Spleen (tissue), 7 donors: ENCODE measurements around the gene OR5C1.

Experiments used
- CTCF ChIP-seq, 11 experiments: fragments of 200-600 bp in 7 of 11; fragments of 450-650 bp in 4 of 11; sonication (generic) in 4 of 11; IDR thresholded peaks in 8 of 11; conservative IDR thresholded peaks in 3 of 11; 1 replicate in 7 of 11; 2 replicates in 4 of 11; pipeline versions ENCODE4 v1.4.0 to v1.8.0; 2016 to 2021; ENCODE audit warnings: antibody characterized with exemption in 11 of 11, inconsistent platforms in 4 of 11, mild to moderate bottlenecking in 1 of 11
- POLR2A ChIP-seq, 3 donors: fragments of 450-650 bp; IDR thresholded peaks; one replicate each; pipeline ENCODE4 v1.5.1; 2017; ENCODE audit warnings: antibody characterized with exemption in 3 of 3, mild to moderate bottlenecking in 1 of 3
- POLR2AphosphoS5 ChIP-seq, 3 donors: sonication (generic); formaldehyde crosslinking; IDR thresholded peaks; one replicate each; pipeline ENCODE4 v1.5.1; 2017; ENCODE audit warnings: antibody characterized with exemption in 3 of 3
- donor health status: DM: no; HTN: no; CAD: no; lungs with moderate emphysema.
- donor health status: DM: no; HTN: no; CAD: no.
- donor health status: DM: no; HTN: no; CAD: no.

DNA sequence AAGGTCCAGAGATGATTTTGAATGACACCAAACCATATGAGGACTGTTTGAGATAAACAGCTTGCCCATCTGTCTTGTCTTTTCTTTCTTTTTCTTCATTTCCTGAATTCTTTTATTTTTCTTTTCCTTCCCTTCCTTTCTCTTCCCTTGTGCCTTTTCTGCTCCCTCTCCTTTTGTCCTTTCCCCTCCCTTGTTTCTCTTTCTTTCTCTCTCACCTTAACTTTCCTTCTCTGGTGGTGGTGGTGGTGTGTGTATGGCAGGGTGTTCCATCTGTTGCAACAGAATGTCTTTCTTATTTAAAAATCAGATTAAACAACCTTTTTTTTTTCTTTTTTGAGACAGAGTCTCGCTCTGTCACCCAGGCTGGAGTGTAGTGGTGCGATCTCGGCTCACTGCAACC lies 43.5 kb downstream of the OR5C1 start:
- no peak for TF ChIP-seq POLR2AphosphoS5 (IDR thresholded peaks at IDR 0.05)
- no peak for TF ChIP-seq CTCF (IDR thresholded peaks at IDR 0.05 in 8 of 11, conservative IDR thresholded peaks at IDR 0.05 in 3 of 11)
- TF ChIP-seq POLR2A (IDR thresholded peaks at IDR 0.05): no peak
